Adrenal gland (tissue), 5 donors: Measurements from ENCODE around the gene ADAM10.

ENCODE experiments used
- CTCF ChIP-seq, 6 experiments: fragments of 450-650 bp in 4 of 6; fragments of 200-600 bp in 2 of 6; sonication (generic) in 1 of 6; IDR thresholded peaks; 1 replicate in 5 of 6; 2 replicates in 1 of 6; pipeline versions ENCODE4 v1.5.1 to v1.8.0; 2016 to 2021; ENCODE audit warnings: antibody characterized with exemption in 6 of 6, mild to moderate bottlenecking in 2 of 6, moderate library complexity in 1 of 6
- POLR2A ChIP-seq, 2 donors: fragments of 450-650 bp; IDR thresholded peaks; one replicate each; pipeline ENCODE4 v1.6.1; 2017; ENCODE audit warnings: antibody characterized with exemption in 2 of 2, mild to moderate bottlenecking in 2 of 2, moderate library complexity in 1 of 2
- donor health status: DM: no; HTN: no; CAD: no.

GRCh38 chr15:58641660-58642059 lies 107.8 kb downstream of the ADAM10 start:
- TF ChIP-seq POLR2A (IDR thresholded peaks at IDR 0.05) = no peak
- no peak for TF ChIP-seq CTCF (IDR thresholded peaks at IDR 0.05)
